ENCODE measurements around the gene SEC24B.

GRCh38 chr4:109429545-109429944 is 4.1 kb upstream of the SEC24B start:
- TF ChIP-seq CTCF (IDR thresholded peaks at IDR 0.05; ENCODE audit: poor library complexity) (no peak), EZH2 (IDR thresholded peaks at IDR 0.05; ENCODE audit: borderline replicate concordance) (no peak), EZH2phosphoT487 (IDR thresholded peaks at IDR 0.05; ENCODE audit: low read depth, severe bottlenecking, unreplicated experiment) (no peak)

All from hepatocyte (in vitro differentiated cells).